ENCODE results near the gene SEMA4A.
A peak's percentile ranks its signal among the peaks of the same experiment; 100 is the strongest.
"Not testable (repeated sequence)": the region's sequence is repeated elsewhere in the genome, so short reads cannot be mapped to it uniquely, and the experiment has no call there.

SEMA4A gene

DNA sequence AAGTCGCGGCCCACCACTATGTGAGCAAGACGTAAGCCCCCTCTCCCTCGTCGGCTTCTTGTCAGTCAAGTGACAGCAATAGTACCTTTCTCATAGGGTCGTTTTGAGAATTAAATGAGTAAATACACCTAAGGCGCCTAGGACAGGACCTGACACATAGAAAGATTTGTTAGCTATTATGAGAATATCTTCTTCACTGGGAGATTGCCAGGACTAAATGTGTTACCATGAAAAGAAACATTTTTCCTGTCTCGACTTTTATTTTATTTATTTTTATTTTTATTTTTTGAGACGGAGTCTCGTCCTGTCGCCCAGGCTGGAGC is 60.2 kb downstream of the SEMA4A start:
- TF ChIP-seq POLR2AphosphoS5 (IDR thresholded peaks at IDR 0.05; ENCODE audit: low read depth, low read length) (no peak), POLR2A (IDR thresholded peaks at IDR 0.05; ENCODE audit: low read depth, low read length) (no peak), TAF1 (IDR thresholded peaks at IDR 0.05; ENCODE audit: borderline replicate concordance, low read depth, low read length) (no peak)
- no peak for FAIRE-seq
- DNase-seq (ENCODE audit: insufficient read length) = no peak

DNA sequence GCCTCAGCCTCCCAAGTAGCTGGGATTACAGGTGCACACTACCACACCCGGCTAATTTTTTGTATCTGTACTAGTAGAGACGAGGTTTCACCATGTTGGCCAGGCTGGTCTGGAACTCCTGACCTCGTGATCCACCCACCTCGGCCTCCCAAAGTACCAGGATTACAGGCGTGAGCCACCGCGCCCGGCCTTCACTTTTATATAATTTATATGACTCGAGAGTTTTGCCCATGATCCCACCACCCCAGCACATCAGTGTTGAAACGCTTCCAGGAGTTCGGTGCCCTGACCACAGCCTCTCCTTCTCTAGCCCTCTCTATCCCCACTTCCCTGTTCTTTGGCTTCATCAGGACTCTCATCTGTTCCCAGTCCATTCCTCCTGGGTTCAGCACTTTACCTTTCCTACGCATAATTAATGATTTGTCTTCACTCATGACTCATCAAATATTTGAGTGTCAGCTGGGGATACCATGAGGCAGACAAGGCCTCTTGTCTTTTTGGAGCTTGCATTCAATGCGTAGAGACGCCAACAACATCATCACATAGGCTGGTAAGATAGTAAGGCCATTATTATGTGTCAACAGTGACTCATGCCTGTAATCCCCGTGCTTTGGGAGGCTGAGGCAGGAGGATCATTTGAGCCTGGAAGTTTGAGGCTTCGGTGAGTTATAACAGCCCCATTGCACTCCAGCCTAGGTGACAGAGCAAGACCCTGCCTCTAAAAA is 60.8 kb downstream of the SEMA4A start:
- TF ChIP-seq POLR2AphosphoS5 (IDR thresholded peaks at IDR 0.05; ENCODE audit: low read depth, low read length) (no peak), TAF1 (IDR thresholded peaks at IDR 0.05; ENCODE audit: borderline replicate concordance, low read depth, low read length) (no peak), POLR2A (IDR thresholded peaks at IDR 0.05; ENCODE audit: low read depth, low read length) (no peak)
- DNase-seq (ENCODE audit: insufficient read length) (no peak), FAIRE-seq (no peak)

DNA sequence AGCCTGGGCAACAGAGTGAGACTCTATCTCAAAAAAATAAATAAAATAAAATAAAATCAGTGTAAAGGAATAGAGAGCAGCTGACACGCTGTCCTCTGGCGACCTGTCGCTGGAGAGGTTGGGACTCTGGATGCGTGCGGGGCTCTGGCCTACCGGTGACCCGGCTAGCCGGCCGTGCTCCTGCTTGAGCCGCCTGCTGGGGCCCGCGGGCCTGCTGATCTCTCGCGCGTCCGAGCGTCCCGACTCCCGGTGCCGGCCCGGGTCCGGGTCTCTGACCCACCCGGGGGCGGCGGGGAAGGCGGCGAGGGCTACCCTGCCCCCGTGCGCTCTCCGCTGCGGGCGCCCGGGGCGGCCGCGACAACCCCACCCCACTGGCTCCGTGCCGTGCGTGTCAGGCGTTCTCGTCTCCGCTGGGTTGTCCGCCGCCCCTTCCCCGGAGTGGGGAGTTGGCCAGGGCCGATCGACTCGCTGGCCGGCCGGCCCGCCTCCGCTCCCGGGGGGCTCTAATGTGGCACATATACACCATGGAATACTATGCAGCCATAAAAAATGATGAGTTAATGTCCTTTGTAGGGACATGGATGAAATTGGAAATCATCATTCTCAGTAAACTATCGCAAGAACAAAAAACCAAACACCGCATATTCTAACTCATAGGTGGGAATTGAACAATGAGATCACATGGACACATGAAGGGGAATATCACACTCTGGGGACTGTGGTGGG is 63.1 kb downstream of the SEMA4A start:
- not testable (repeated sequence) for DNase-seq (ENCODE audit: insufficient read length)
- peak; percentile 100 for FAIRE-seq

DNA sequence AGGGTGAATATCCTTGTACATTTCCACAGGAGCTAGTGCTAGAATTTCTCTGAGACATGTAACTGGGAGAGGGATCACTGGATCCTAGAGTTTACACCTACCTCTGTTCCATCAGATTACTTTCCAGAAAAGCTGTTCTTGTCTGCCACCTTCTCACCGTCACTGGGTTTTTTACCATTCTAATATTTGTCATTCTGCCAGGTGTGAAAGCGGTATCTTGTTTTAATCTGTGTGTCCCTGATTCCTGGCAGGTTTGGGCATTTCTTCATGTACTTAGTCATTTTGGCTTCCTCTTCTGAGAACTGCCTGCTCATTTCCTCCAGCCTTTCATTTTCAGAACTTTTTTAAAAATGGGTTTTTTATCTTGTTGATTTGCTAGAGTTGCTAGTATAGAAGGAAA is 64.5 kb downstream of the SEMA4A start:
- FAIRE-seq (no peak), DNase-seq (ENCODE audit: insufficient read length) (no peak)
- TF ChIP-seq TAF1 (IDR thresholded peaks at IDR 0.05; ENCODE audit: borderline replicate concordance, low read depth, low read length) (no peak), POLR2A (IDR thresholded peaks at IDR 0.05; ENCODE audit: low read depth, low read length) (no peak), POLR2AphosphoS5 (IDR thresholded peaks at IDR 0.05; ENCODE audit: low read depth, low read length) (no peak)

DNA sequence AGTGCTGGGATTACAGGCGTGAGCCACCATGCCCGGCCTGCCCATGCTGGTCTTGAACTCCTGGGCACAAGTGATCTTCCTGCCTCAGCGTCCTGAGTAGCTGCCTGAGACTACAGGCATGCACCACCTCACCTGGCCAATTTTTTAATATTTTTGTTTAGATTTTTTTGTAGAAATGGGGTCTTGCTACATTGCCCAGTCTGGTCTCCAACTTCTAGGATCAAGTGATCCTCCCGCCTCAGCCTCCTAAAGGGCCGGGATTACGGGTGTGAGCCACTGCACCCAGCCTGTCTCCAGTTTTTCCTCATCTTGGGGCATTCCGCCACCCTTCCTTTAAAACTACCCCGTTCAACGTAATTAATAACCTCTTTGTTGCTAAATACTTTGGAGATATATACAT is 66.8 kb downstream of the SEMA4A start:
- TF ChIP-seq POLR2AphosphoS5 (IDR thresholded peaks at IDR 0.05; ENCODE audit: low read depth, low read length) (no peak), POLR2A (IDR thresholded peaks at IDR 0.05; ENCODE audit: low read depth, low read length) (no peak), TAF1 (IDR thresholded peaks at IDR 0.05; ENCODE audit: borderline replicate concordance, low read depth, low read length) (no peak)
- DNase-seq (ENCODE audit: insufficient read length) (no peak), FAIRE-seq (no peak)

DNA sequence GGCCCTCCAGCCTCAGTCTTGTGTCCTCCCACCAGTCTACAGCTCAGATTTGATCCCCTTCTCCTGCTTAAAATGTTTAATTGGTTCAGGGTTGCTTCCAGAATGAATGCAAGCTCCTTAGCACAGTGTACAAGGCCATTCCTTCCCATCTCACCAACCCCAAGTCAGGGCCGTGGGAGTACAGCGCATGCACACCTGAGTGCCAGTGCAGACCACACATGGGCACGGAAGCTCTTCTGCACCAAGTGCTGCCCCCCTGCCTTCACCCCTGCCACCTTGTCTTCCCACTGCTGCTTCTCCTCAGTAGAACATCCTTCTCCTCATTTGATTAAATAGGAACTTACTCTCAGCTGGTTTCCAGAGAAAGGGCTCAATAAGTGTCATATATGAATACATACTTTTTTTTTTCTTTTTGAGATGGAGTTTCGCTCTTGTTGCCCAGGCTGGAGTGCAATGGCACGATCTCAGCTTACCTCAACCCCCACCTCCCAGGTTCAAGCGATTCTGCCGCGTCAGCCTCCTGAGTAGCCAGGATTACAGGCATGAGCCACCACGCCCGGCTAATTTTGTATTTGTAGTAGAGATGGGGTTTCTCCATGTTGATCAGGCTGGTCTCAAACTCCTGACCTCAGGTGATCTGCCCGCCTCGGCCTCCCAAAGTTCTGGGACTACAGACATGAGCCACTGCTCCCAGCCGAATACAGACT is 68.8 kb downstream of the SEMA4A start:
- no peak for TF ChIP-seq TAF1 (IDR thresholded peaks at IDR 0.05; ENCODE audit: borderline replicate concordance, low read depth, low read length)
- TF ChIP-seq POLR2AphosphoS5 (IDR thresholded peaks at IDR 0.05; ENCODE audit: low read depth, low read length) = no peak
- TF ChIP-seq POLR2A (IDR thresholded peaks at IDR 0.05; ENCODE audit: low read depth, low read length) = no peak
- no peak for DNase-seq (ENCODE audit: insufficient read length)
- no peak for FAIRE-seq

DNA sequence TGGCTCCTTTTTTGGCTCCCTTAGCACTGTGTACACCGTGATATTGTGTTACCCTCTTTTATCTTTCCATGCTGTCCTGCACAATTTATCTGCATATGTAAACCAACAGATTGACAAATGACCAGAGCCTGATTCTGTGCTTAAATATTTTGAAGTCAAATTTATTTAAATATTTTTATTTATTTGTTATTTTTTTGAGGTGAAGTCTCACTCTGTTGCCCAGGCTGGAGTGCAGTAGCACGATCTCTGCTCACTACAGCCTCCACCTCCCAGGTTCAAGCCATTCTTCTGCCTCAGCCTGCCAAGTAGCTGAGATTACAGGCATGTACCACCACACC is 72.3 kb downstream of the SEMA4A start:
- FAIRE-seq = no peak
- DNase-seq (ENCODE audit: insufficient read length) = no peak
- no peak for TF ChIP-seq TAF1 (IDR thresholded peaks at IDR 0.05; ENCODE audit: borderline replicate concordance, low read depth, low read length)
- TF ChIP-seq POLR2A (IDR thresholded peaks at IDR 0.05; ENCODE audit: low read depth, low read length) = no peak
- TF ChIP-seq POLR2AphosphoS5 (IDR thresholded peaks at IDR 0.05; ENCODE audit: low read depth, low read length) = no peak

DNA sequence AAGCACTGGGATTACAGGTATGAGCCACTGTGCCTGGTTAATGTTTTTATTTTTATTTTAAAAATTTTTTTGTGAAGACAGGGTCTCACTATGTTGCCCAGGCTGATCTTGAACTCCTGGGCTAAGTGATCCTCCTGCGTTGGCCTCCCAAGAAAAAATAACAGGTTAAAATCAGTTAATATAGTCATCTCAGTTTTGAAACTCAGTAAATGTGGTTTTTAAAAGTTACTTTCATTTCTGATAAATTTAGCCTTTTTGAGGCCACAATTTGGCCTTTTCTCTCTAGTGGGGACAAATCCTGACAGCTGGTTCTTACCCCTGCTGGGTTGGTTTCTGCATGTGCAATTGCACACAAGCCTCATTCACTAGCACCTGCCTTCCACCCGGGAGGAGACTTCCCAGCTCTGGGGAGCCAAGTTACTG is 72.7 kb downstream of the SEMA4A start:
- TF ChIP-seq TAF1 (IDR thresholded peaks at IDR 0.05; ENCODE audit: borderline replicate concordance, low read depth, low read length) = no peak
- no peak for TF ChIP-seq POLR2A (IDR thresholded peaks at IDR 0.05; ENCODE audit: low read depth, low read length)
- no peak for TF ChIP-seq POLR2AphosphoS5 (IDR thresholded peaks at IDR 0.05; ENCODE audit: low read depth, low read length)
- FAIRE-seq = peak; percentile 72
- peak; percentile 67 for DNase-seq (ENCODE audit: insufficient read length)

DNA sequence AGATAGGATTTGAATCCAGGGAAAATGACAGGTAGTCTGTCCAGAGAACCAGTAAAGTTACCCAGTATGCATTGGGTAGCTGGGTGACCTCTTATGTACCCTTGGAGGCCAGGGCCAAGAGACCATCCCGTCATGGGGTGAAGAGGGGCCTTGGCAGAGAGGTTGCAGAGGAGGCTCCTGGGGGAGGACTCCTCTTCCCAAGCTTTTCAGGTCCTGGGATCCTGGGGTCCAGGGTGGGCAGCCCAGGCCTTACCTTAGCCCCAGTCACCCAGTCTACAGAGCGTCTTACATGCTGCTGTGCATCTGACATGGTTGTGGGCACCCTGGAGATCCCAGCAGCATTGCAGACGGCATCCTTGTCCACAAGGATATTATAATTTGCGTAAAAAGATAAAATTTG is 73.4 kb downstream of the SEMA4A start:
- FAIRE-seq (no peak), DNase-seq (ENCODE audit: insufficient read length) (no peak)
- TF ChIP-seq POLR2A (IDR thresholded peaks at IDR 0.05; ENCODE audit: low read depth, low read length) = no peak
- no peak for TF ChIP-seq TAF1 (IDR thresholded peaks at IDR 0.05; ENCODE audit: borderline replicate concordance, low read depth, low read length)
- TF ChIP-seq POLR2AphosphoS5 (IDR thresholded peaks at IDR 0.05; ENCODE audit: low read depth, low read length) = no peak
